K562 (cell line): ENCODE measurements around the gene KIAA0513. TPM values are rescaled to one million over a fixed set of nuclear protein-coding genes. Genes with fewer than 3 reads are reported as not detected.

ENCODE experiments used
- ATF6 ChIP-seq: sonication (generic); formaldehyde crosslinking; IDR thresholded peaks from 2 replicates; pipeline ENCODE4 v1.4.0; 2020; ENCODE audit warnings: mild to moderate bottlenecking, missing genetic modification reagents
- C11orf30 ChIP-seq: fragments of 450-650 bp; IDR thresholded peaks from 2 replicates; pipeline ENCODE4 v1.6.1; 2016; ENCODE audit warnings: low read depth, mild to moderate bottlenecking
- E2F5 ChIP-seq: sonication (generic); formaldehyde crosslinking; IDR thresholded peaks from 2 replicates; pipeline ENCODE4 v1.8.0; 2022; ENCODE audit warnings: mild to moderate bottlenecking, missing genetic modification reagents
- GTF2B ChIP-seq: IDR thresholded peaks from 2 replicates; pipeline ENCODE4 v1.6.1; 2011; ENCODE audit not compliant: insufficient read length; ENCODE audit errors: extremely low read depth
- HCFC1 ChIP-seq: IDR thresholded peaks from 2 replicates; pipeline ENCODE4 v1.6.1; 2012; ENCODE audit warnings: low read depth, low read length, improper control_type of control experiment
- JUN ChIP-seq, 2 experiments: sonication (generic) in 1 of 2; formaldehyde crosslinking in 1 of 2; IDR thresholded peaks; 2 replicates each; pipeline versions ENCODE4 v1.6.1 to v1.8.0; 2012 to 2022; ENCODE audit warnings: borderline replicate concordance in 2 of 2, mild to moderate bottlenecking in 2 of 2, improper control_type of control experiment in 1 of 2, low read depth in 1 of 2, low read length in 1 of 2, missing genetic modification reagents in 1 of 2
- MAX ChIP-seq: sonication (generic); formaldehyde crosslinking; IDR thresholded peaks from 2 replicates; pipeline ENCODE4 v1.9.0; 2022; ENCODE audit warnings: mild to moderate bottlenecking, missing genetic modification reagents
- MBD2 ChIP-seq: sonication (generic); IDR thresholded peaks from 2 replicates; pipeline ENCODE4 v1.6.1; 2016; ENCODE audit warnings: low read depth, borderline replicate concordance
- MYC ChIP-seq, 2 experiments: fragments of 250-450 bp in 1 of 2; sonication (Bioruptor Pico) in 1 of 2; IDR thresholded peaks; 2 replicates each; pipeline versions ENCODE4 v1.5.1 to v1.6.1; 2012 to 2021; ENCODE audit warnings: low read depth in 2 of 2, borderline replicate concordance in 1 of 2, improper control_type of control experiment in 1 of 2, low read length in 1 of 2, mild to moderate bottlenecking in 1 of 2, moderate library complexity in 1 of 2
- RFX5 ChIP-seq: IDR thresholded peaks from 2 replicates; pipeline ENCODE4 v1.6.1; 2011; ENCODE audit warnings: low read depth, mild to moderate bottlenecking, improper control_type of control experiment, low read length
- SIN3B ChIP-seq: fragments of 450-650 bp; IDR thresholded peaks from 2 replicates; pipeline ENCODE4 v1.6.1; 2017; ENCODE audit warnings: low read depth, mild to moderate bottlenecking, moderate library complexity
- TFE3 ChIP-seq: fragments of 450-650 bp; formaldehyde crosslinking; IDR thresholded peaks from 2 replicates; pipeline ENCODE4 v1.4.0; 2020; ENCODE audit warnings: mild to moderate bottlenecking, mixed read lengths
- TOE1 ChIP-seq, 2 experiments: fragments of 450-650 bp in 1 of 2; sonication (generic) in 1 of 2; formaldehyde crosslinking in 1 of 2; IDR thresholded peaks; 2 replicates each; pipeline versions ENCODE4 v1.7.1 to v1.8.0; 2016 to 2022; ENCODE audit warnings: borderline replicate concordance in 2 of 2, mild to moderate bottlenecking in 2 of 2, antibody characterized with exemption in 1 of 2, inconsistent platforms in 1 of 2, low read depth in 1 of 2, missing genetic modification reagents in 1 of 2, moderate library complexity in 1 of 2
- ZC3H4 ChIP-seq: sonication (generic); formaldehyde crosslinking; IDR thresholded peaks from 2 replicates; pipeline ENCODE4 v1.9.0; 2021; ENCODE audit warnings: missing genetic modification reagents, borderline replicate concordance
- ZNF324 ChIP-seq: fragments of 250-450 bp; sonication (Bioruptor Pico); IDR thresholded peaks from 2 replicates; pipeline ENCODE4 v1.4.0; 2020; ENCODE audit warnings: mild to moderate bottlenecking
- ZNF395 ChIP-seq: fragments of 200-800 bp; sonication (Bioruptor generic); IDR thresholded peaks from 2 replicates; pipeline ENCODE4 v1.6.1; 2017; ENCODE audit warnings: missing genetic modification characterization, missing compliant biosample characterization
- polyA plus RNA-seq, 8 experiments: library from polyadenylated mRNA; depleted of rRNA in 4 of 8; stranded (reverse) in 5 of 8; unstranded in 3 of 8; fragments of >200 nt; fragmentation: Nextera tagmentation in 2 of 8; fragmentation: Illumina TruSeq in 1 of 8; extraction: Ambion mirVana in 2 of 8; extraction: Trizol in 1 of 8; gene quantifications; 2 replicates each; pipeline versions ENCODE4 v1.2.1 to v1.2.3, GENCODE V29; 2011 to 2014; ENCODE audit warnings: inconsistent platforms in 1 of 8, missing spikeins in 1 of 8
- total RNA-seq, 7 experiments: library from RNA; depleted of rRNA in 6 of 7; stranded (reverse); fragments of >200 nt in 6 of 7; fragmentation: Illumina TruSeq in 2 of 7; extraction: Trizol in 2 of 7; gene quantifications; 2 replicates each; pipeline versions ENCODE4 v1.2.1 to v1.2.3, GENCODE V29; 2011 to 2021; ENCODE audit warnings: low replicate concordance in 1 of 7

KIAA0513 gene
- total and polyA plus RNA-seq, 9 of the 15 experiments (the other 6 are each of a cell fraction or from before 2014, with no cell fraction given) = 0.18 to 13.7 (median 10.2) TPM

- TF ChIP-seq MAX (CRISPR knock-in tag) (peak; percentile 52; the same call in 1 of the 2 replicates), RFX5 (peak; percentile 47; the same call in 1 of the 2 replicates), ZNF324 (CRISPR knock-in tag) (peak; percentile 49; the same call in 1 of the 2 replicates), GTF2B (no peak), ZNF395 (CRISPR knock-in tag) (peak; percentile 64), TFE3 (CRISPR knock-in tag) (peak; percentile 27; the same call in 1 of the 2 replicates), TOE1 (IDR thresholded peaks at IDR 0.05; ENCODE audit: borderline replicate concordance) (peak; percentile 71; the same call in 1 of the 2 replicates), TOE1 (CRISPR knock-in tag; IDR thresholded peaks at IDR 0.05; ENCODE audit: borderline replicate concordance, low read depth) (no peak), E2F5 (CRISPR knock-in tag) (peak; percentile 70; the same call in 1 of the 2 replicates), MYC (IDR thresholded peaks at IDR 0.05; ENCODE audit: low read depth, low read length) (peak; percentile 67; the same call in 1 of the 2 replicates), MYC (CRISPR knock-in tag; IDR thresholded peaks at IDR 0.05; ENCODE audit: borderline replicate concordance, low read depth) (peak; percentile 77; the same call in 1 of the 2 replicates), MBD2 (peak; percentile 85), SIN3B (peak; percentile 90), ATF6 (CRISPR knock-in tag) (peak; percentile 95; the same call in 1 of the 2 replicates), C11orf30 (peak; percentile 92), ZC3H4 (CRISPR knock-in tag) (no peak; the same call in 1 of the 2 replicates), JUN (IDR thresholded peaks at IDR 0.05; ENCODE audit: borderline replicate concordance, low read depth, low read length) (0 out of 2 replicates have a peak, but pooled peaks have one; percentile 36), JUN (CRISPR knock-in tag; IDR thresholded peaks at IDR 0.05; ENCODE audit: borderline replicate concordance) (no peak), HCFC1 (peak; percentile 71)
Observed at GRCh38 chr16:85010931-85011845, 16.4 kb upstream of the KIAA0513 start, which contains the start of gene ZDHHC7 (continued).
